ENCODE results near the gene SLC12A3. TPM values are rescaled to one million over a fixed set of nuclear protein-coding genes. Genes with fewer than 3 reads are reported as not detected.

Gene SLC12A3
- total and polyA plus RNA-seq, 2 of the 4 experiments (the other 2 are of a cell fraction), result not detected

DNA sequence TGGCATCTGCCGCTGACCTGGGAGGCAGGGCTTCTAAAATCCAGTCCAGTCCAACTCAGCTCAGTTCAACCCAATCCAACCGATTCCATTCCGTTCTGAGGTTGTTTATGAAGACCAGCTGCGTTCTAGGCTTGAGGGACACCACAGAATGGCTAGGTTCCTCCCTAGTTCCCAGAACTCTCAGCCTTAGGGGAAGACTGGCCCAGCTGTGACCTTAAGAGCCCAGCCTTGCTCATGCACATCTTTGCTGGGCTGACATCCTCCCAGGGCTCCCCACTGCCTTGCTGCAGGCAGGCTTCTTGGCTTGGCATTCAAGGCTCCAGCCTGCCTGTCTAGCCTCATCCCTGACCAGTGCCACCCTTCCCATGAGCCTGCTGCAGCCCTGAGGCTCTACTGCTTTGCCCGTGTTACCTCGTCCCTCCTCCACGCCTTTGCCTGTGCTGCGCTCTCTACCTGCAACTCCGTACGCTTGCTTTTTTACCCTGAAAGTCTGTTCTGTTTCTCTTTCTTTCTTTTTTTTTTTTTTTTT lies 7.9 kb downstream of the SLC12A3 start:
- H4K5ac ChIP-seq (ENCODE audit: low read depth, low read length), result no peak overlapping the region
- H3K79me1 ChIP-seq (ENCODE audit: low read depth in 1 of 2, low read length in 2 of 2), result no peaks in the 10 kb centered on the region
- no peak overlapping the region for H2BK20ac ChIP-seq (ENCODE audit: low read depth, low read length)
- no peak overlapping the region for H2BK5ac ChIP-seq (ENCODE audit: low read depth, low read length, poor library complexity, severe bottlenecking)
- no peak overlapping the region for H4K8ac ChIP-seq (ENCODE audit: low read depth in 2 of 2, low read length in 2 of 2)
- no peak overlapping the region for H3K23ac ChIP-seq (ENCODE audit: low read depth, low read length)
- in situ Hi-C loops (cut with MboI; ENCODE audit: low sequenced_read_pairs) (no loop called here), dilution Hi-C loops (cut with HindIII; ENCODE audit: low sequenced_read_pairs, unreplicated experiment) (no loop called here), intact Hi-C loops (cut with micrococcal nuclease) (no loop called here)
- no peak for TF ChIP-seq MXI1 (IDR thresholded peaks at IDR 0.05; ENCODE audit: borderline replicate concordance, low read depth, low read length)
- TF ChIP-seq RAD21 (IDR thresholded peaks at IDR 0.05; ENCODE audit: low read length), result no peak
- TF ChIP-seq, protein P1, sequence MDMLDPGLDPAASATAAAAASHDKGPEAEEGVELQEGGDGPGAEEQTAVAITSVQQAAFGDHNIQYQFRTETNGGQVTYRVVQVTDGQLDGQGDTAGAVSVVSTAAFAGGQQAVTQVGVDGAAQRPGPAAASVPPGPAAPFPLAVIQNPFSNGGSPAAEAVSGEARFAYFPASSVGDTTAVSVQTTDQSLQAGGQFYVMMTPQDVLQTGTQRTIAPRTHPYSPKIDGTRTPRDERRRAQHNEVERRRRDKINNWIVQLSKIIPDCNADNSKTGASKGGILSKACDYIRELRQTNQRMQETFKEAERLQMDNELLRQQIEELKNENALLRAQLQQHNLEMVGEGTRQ (IDR thresholded peaks at IDR 0.05; ENCODE audit: low read depth, low read length), result no peak
- no peak for TF ChIP-seq FOS (IDR thresholded peaks at IDR 0.05; ENCODE audit: low read depth, low read length)
- TF ChIP-seq MAZ (IDR thresholded peaks at IDR 0.05; ENCODE audit: borderline replicate concordance, low read depth, low read length), result no peak
- TF ChIP-seq BHLHE40 (IDR thresholded peaks at IDR 0.05; ENCODE audit: low read depth, low read length), result no peak
- TF ChIP-seq MAFK (IDR thresholded peaks at IDR 0.05; ENCODE audit: low read depth, low read length), result no peak
- TF ChIP-seq CHD1 (IDR thresholded peaks at IDR 0.05; ENCODE audit: low read depth, low read length), result no peak
- TF ChIP-seq, protein P2, sequence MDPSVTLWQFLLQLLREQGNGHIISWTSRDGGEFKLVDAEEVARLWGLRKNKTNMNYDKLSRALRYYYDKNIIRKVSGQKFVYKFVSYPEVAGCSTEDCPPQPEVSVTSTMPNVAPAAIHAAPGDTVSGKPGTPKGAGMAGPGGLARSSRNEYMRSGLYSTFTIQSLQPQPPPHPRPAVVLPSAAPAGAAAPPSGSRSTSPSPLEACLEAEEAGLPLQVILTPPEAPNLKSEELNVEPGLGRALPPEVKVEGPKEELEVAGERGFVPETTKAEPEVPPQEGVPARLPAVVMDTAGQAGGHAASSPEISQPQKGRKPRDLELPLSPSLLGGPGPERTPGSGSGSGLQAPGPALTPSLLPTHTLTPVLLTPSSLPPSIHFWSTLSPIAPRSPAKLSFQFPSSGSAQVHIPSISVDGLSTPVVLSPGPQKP (IDR thresholded peaks at IDR 0.05; ENCODE audit: borderline replicate concordance, low read depth, low read length), result no peak
- TF ChIP-seq RFX5 (IDR thresholded peaks at IDR 0.05; ENCODE audit: low read depth, low read length), result no peak
- no peak for TF ChIP-seq POLR2A (IDR thresholded peaks at IDR 0.05; ENCODE audit: low read depth, low read length)
- TF ChIP-seq NFE2L2 (IDR thresholded peaks at IDR 0.05; ENCODE audit: low read depth, low read length), result no peak
- TF ChIP-seq CEBPB (IDR thresholded peaks at IDR 0.05; ENCODE audit: low read depth, low read length), result no peak
- no peak for TF ChIP-seq RCOR1 (IDR thresholded peaks at IDR 0.05; ENCODE audit: insufficient replicate concordance, low read length)
- TF ChIP-seq SMC3 (IDR thresholded peaks at IDR 0.05; ENCODE audit: low read depth, low read length), result no peak
- DNase-seq (no peak), ATAC-seq (ENCODE audit: low read depth) (no peak)
- H3K4me3 ChIP-seq (ENCODE audit: insufficient read depth, low read depth, low read length), result no peak overlapping the region
- no peaks in the 10 kb centered on the region; the same call in 1 of the 2 replicates for H3K9me1 ChIP-seq (ENCODE audit: insufficient read depth, low read length)
- no peaks in the 10 kb centered on the region for H3K36me3 ChIP-seq (ENCODE audit: control insufficient read depth, insufficient read depth, low read length)
- H3K27me3 ChIP-seq (ENCODE audit: control insufficient read depth, insufficient read depth, low read length), result no peaks in the 10 kb centered on the region
- H2AK9ac ChIP-seq (replicated peaks; ENCODE audit: low read depth, low read length, poor library complexity), result no peak overlapping the region
- H3K14ac ChIP-seq (replicated peaks; ENCODE audit: low read depth, low read length), result no peak overlapping the region
- H2AK5ac ChIP-seq (ENCODE audit: low read depth, low read length), result no peak overlapping the region
- H4K20me1 ChIP-seq (ENCODE audit: insufficient read depth, low read length), result no peaks in the 10 kb centered on the region
- H2BK120ac ChIP-seq (ENCODE audit: low read depth, low read length), result no peak overlapping the region
- no peak overlapping the region for H3K18ac ChIP-seq (ENCODE audit: low read depth, low read length)
- POLR2A ChIA-PET (ENCODE audit: unreplicated experiment), result no interaction called here
- H3K56ac ChIP-seq (ENCODE audit: extremely low read depth, insufficient read depth, low read length), result no peak overlapping the region
- H3K9ac ChIP-seq (ENCODE audit: low read depth, low read length), result no peak overlapping the region
- 96% methylated on average over 4 of the region's 10 CpGs; no CpG with 5 or more reads in 1 of the 2 experiments for WGBS, 2 experiments (ENCODE audit: extremely low coverage in 2 of 2, insufficient read length in 1 of 2)
- no peak overlapping the region for H3K4me2 ChIP-seq (ENCODE audit: low read depth, low read length)
- no peaks in the 10 kb centered on the region for H3K4me1 ChIP-seq (ENCODE audit: control insufficient read depth, insufficient read depth, low read length)
- CTCF ChIA-PET, result no interaction called here
- BruUV-seq (replicated peaks), result no TSS peak
- H3K4ac ChIP-seq (ENCODE audit: low read depth, low read length), result no peak overlapping the region
- H3K9me3 ChIP-seq (ENCODE audit: control insufficient read depth, insufficient read depth, low read length), result no peaks in the 10 kb centered on the region
- no peak overlapping the region for H3K27ac ChIP-seq (ENCODE audit: insufficient read depth, low read length)
- H2BK15ac ChIP-seq (ENCODE audit: low read depth, low read length), result no peak overlapping the region
- H2AFZ ChIP-seq (replicated peaks; ENCODE audit: low read length, poor library complexity), result no peak overlapping the region
- no peak overlapping the region for H4K91ac ChIP-seq (ENCODE audit: insufficient read depth, low read depth, low read length)
